HG03378 (cell line): Measurements from ENCODE around the gene GFOD2.

Experiments used
- ATAC-seq: cut with Tn5 transposase; IDR thresholded peaks from one replicate; pipeline ENCODE4 v1.9.1; 2021; ENCODE audit warnings: mild to moderate bottlenecking, moderate library complexity; ENCODE audit not compliant: unreplicated experiment

GFOD2 gene

GRCh38 chr16:67647681-67648080, 71.4 kb downstream of the GFOD2 start:
- no peak for ATAC-seq

DNA sequence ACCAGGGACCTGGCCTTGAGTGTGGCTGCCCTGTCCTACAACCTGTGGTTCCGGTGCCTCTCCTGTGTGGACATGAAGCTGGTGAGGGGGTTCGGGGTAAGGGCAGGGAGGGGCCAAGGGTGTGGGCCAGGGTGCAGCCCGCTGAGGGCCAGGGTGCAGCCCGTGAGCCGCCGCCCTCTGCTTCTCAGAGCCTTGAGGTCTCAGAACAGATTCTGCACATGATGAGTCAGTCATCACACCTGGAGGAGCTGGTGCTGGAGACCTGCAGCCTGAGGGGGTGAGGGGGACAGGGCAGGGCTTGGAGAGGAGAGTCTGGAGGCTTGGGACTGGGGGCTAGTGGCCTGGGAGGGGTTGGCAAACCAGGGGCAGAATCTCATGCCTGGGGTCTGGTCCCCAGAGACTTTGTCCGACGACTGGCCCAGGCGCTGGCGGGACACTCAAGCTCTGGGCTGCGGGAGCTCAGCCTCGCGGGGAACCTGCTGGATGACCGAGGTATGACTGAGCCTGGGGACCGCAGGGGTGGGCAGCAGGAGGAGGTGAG, 71.9 kb downstream of the GFOD2 start:
- ATAC-seq = no peak

- ATAC-seq = no peak
Measured at GRCh38 chr16:67645397-67646121, 73.6 kb downstream of the GFOD2 start.

DNA sequence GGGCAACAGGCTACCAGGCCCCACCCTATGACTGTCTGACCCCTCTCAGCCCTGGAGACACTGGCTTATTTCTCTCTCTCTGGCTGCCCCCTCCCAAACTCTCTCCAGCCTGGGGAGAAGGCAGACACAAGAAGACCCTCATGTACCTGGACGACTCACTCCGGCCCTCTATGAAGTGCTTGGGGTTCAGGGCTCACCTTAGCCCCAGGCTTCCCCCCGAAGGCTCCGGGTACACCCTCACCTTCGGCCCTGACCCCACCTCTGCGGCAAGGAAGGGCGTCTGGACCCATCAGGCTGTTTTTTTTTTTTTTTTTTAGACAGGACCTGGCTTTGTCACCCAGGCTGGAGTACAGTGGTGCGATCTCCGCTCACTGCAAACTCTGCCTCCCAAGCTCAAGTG, 75.1 kb downstream of the GFOD2 start:
- no peak for ATAC-seq

DNA sequence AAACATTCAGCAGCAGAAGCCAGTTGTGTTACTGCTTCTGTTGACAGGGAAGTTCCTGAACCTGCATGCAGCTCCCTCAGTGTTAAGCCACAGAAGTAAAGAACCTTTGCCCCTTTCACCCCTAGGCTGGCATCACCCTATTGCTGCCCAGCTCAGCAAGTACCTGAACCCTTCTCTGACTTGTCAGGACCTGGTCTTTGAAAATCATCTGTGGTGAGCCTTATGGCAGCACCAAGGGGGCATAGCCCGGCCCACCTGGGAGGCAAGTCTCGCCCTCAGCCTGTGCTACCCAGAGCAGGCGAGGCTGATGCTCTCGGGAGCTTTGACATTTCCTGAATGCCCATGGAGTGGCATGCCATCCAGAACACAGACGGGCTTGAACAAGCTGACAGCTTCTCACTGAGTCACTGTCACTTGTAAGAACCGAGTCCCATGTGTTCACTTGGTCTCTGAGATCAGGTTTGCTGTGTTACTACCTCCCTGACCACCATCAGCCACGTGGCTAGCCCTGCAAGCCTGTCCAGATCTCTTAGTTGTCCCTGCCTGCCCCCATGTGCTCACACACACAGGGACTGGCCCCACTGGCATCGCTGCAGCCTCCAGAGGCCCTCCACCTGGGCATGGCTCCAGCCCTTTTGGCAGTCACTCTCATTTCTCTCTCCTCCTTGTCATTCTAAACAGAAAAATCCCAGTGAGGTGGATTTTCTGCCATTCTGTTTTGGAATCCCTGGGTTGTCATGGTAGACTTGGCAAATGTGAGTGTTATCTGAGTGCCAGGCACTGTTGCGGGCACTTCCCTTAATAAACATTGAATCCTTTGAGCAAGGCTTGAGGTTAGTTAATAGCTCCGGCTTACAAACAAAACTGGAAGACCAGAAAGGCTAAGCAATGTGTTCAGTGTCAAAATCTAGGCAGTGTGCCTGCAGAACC, 77.1 kb downstream of the GFOD2 start:
- no peak for ATAC-seq

GRCh38 chr16:67637625-67638024, 81.5 kb downstream of the GFOD2 start:
- no peak for ATAC-seq

GRCh38 chr16:67636713-67637112, 82.4 kb downstream of the GFOD2 start:
- no peak for ATAC-seq

GRCh38 chr16:67632415-67633172, 86.5 kb downstream of the GFOD2 start:
- no peak for ATAC-seq

DNA sequence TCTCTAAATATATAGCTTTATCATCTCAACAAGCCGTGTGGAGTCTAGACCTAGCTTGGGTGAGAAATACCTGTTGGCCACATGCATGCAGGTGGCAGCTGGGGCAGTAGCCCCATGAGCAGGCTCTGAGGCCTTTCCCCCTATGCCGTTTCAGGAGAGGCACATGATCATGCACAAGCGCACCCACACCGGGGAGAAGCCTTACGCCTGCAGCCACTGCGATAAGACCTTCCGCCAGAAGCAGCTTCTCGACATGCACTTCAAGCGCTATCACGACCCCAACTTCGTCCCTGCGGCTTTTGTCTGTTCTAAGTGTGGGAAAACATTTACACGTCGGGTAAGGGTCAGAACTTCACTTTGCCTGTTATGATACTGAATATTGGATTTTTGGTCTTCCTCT, 90.9 kb downstream of the GFOD2 start:
- no peak for ATAC-seq
